Activated T-helper 17 cell treated with anti-CD3 and anti-CD28 coated beads, Interleukin-2, amount 50 U/mL, for 72 hours (primary cell): ENCODE data around the gene TPCN2. TPM values are rescaled to one million over a fixed set of nuclear protein-coding genes. Genes with fewer than 3 reads are reported as not detected.
A peak's percentile ranks its signal among the peaks of the same experiment; 100 is the strongest.
"Not testable (repeated sequence)": the region's sequence is repeated elsewhere in the genome, so short reads cannot be mapped to it uniquely, and the experiment has no call there.

Source experiments
- ATAC-seq: fragments of 150-1000 bp; cut with Tn5 transposase; replicated peaks from 2 replicates; pipeline ENCODE4 v1.10.0; 2021; ENCODE audit warnings: mild to moderate bottlenecking, moderate library complexity
- H3K27ac Mint-ChIP-seq: one replicate; pipeline ENCODE4 v1.8.0; 2022; ENCODE audit warnings: mixed read lengths
- H3K27me3 Mint-ChIP-seq: one replicate; pipeline ENCODE4 v1.8.0; 2022; ENCODE audit warnings: mixed read lengths
- H3K36me3 Mint-ChIP-seq: one replicate; pipeline ENCODE4 v1.8.0; 2022; ENCODE audit warnings: low read depth, mild to moderate bottlenecking, mixed read lengths
- H3K4me1 Mint-ChIP-seq: one replicate; pipeline ENCODE4 v1.8.0; 2022; ENCODE audit warnings: mixed read lengths
- H3K4me3 Mint-ChIP-seq: one replicate; pipeline ENCODE4 v1.8.0; 2022; ENCODE audit warnings: mild to moderate bottlenecking, mixed read lengths
- H3K9me3 Mint-ChIP-seq: one replicate; pipeline ENCODE4 v1.8.0; 2022; ENCODE audit warnings: mixed read lengths
- total RNA-seq, 2 donors: library from RNA; stranded (reverse); gene quantifications; one replicate each; pipeline ENCODE4 v1.2.3, GENCODE V29; 2022

TPCN2 gene
- total RNA-seq, 2 donors from 2014 or later = 12.8 to 15.9 TPM

DNA sequence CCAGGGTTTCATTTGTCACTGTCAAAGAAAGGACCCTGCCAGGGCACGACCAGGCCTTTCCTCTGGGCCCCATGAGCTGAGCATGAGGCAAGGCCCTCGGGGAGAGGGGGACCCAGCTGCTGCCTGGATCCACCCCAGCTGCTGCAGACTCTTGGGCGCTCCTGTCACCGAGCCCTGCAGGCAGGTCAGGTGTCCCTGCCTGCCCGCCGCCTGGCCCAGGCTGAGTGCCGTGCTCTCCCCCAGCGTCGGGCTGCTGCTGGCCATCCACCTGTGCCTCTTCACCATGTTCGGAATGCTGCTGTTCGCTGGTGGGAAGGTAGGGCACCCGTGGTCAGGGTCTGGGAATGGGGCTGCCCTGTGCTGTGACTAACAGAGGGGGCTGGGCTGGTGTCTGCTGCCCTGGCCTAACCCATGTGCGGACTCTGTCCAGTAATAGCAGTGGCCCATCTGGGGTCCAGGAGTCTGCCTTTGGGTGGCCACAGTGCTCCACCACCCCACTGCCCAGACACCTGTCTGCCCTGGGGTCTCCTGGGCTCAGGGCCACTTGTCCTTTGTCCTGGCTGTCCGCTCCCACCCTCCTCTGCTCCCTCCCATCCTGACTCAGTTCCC lies 15.0 kb downstream of the TPCN2 start:
- peaks cover 3% of the 10 kb centered on the region for H3K4me1 Mint-ChIP-seq
- H3K27ac Mint-ChIP-seq = no peak overlapping the region
- H3K27me3 Mint-ChIP-seq = no peaks in the 10 kb centered on the region
- H3K9me3 Mint-ChIP-seq = no peaks in the 10 kb centered on the region
- no peaks in the 10 kb centered on the region for H3K36me3 Mint-ChIP-seq
- ATAC-seq = no peak
- H3K4me3 Mint-ChIP-seq = no peak overlapping the region

DNA sequence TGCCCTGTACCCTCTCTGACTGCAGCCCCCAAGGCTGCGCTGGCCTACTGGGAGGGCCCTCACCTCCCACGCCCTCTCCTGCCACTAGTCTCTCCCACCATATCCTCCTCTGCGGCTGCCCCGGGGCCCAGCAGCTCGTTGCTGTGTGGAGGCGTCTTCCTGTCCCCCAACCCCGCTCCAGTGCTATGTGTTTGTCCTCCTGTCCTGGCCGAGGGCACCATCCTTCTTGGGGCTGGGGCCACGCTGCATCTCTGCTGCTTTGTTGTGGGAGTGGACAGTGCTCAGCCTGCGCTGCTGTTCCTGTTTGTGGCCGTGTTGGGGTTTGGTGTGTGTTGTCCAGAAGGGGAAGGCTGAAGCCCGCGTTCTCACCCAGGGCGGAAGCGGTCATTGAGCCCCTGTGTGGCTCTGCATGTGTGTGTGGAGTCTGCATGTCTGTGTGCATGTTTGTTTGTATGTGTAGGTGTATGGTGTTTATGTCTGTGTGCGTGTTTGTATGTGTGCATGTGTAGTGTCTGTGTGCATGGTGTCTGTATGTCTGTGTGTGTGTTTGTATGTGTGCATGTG lies 15.7 kb downstream of the TPCN2 start:
- ATAC-seq = no peak
- Mint-ChIP-seq H3K27me3 (no peaks in the 10 kb centered on the region), H3K27ac (no peak overlapping the region), H3K4me3 (no peak overlapping the region), H3K4me1 (peaks cover 3% of the 10 kb centered on the region), H3K36me3 (no peaks in the 10 kb centered on the region), H3K9me3 (no peaks in the 10 kb centered on the region)

DNA sequence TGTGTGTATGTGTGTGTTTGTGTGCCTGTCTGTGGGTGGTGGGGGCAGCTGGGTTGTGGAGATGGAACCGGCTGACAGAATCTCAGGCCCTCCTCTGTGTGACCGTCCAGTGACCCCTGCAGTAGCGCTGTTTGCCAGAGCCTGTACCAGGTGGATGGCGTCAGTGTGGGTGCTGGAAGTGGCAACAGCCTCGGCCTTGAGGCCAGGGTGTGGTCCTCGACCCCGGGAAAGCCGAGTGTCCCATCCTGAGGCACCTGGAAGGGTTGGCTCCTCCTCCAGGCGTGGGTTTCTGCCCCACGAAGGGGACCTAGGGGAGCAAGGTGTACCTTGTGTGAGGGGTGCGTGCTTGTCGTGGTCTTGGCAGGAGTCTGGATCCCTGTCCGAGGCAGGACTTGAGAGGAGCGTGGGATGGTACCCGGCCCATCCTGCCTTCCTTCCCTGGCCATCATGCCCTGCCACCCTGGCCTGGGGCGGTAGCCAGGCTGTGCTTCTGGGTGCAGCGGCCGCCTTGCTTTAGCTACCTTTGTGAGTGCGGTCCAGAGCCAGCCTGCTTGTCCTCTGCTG lies 16.5 kb downstream of the TPCN2 start:
- no peak for ATAC-seq
- no peaks in the 10 kb centered on the region for H3K9me3 Mint-ChIP-seq
- H3K4me1 Mint-ChIP-seq = peaks cover 3% of the 10 kb centered on the region
- no peak overlapping the region for H3K4me3 Mint-ChIP-seq
- peaks cover 4% of the 10 kb centered on the region for H3K36me3 Mint-ChIP-seq
- H3K27ac Mint-ChIP-seq = no peak overlapping the region
- H3K27me3 Mint-ChIP-seq = no peaks in the 10 kb centered on the region

DNA sequence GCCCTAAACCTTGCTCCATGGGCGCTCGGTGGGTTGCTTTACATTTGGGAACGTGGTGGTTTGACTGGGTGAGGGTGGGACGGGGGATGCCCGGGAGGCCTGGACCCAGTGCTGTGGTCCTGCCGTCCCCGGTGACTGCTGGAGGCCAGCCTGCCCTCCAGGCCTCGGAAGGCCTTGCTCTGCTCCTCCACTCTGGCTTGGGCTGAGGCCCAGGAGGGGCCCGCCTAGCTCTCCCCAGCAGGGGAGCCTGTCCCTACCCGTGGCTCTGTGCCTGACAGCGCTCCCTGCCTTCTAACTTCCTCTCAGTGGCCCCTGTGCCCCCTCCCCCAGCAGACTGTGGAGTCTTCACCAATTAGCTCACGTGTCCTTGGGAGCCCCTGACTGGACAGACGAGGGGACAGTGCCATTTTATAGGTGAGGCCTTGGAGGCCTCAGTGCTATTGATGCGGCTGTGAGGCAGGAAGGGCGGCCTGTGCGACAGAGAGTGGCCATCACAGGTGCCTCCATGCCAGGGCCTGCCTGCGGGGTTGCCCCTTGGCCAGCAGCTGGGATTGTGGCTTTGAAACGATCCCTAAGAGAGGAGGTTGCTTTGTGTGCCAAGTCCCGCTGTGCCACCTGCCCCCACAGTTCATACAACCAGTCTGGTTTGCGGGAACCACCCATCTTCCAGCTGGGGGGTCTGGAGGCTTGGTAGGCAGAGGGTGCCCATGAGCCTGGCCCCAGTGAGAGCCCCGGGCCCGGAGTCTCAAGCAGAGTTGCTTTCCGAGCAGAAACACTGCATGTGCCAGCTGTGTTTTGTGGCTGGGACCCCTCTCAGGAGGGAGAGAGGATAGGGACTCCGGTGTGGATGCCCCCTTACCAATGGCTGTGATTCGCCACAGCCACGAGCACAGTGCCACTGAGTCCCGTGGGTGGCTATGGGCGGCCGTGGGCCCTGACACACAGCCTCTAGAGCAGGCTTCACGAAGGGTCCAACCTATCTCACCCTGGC lies 17.7 kb downstream of the TPCN2 start:
- no peak overlapping the region for H3K4me3 Mint-ChIP-seq
- peaks cover 8% of the 10 kb centered on the region for H3K36me3 Mint-ChIP-seq
- ATAC-seq = no peak
- no peaks in the 10 kb centered on the region for H3K9me3 Mint-ChIP-seq
- H3K27me3 Mint-ChIP-seq = no peaks in the 10 kb centered on the region
- peaks cover 3% of the 10 kb centered on the region for H3K4me1 Mint-ChIP-seq
- H3K27ac Mint-ChIP-seq = no peak overlapping the region

DNA sequence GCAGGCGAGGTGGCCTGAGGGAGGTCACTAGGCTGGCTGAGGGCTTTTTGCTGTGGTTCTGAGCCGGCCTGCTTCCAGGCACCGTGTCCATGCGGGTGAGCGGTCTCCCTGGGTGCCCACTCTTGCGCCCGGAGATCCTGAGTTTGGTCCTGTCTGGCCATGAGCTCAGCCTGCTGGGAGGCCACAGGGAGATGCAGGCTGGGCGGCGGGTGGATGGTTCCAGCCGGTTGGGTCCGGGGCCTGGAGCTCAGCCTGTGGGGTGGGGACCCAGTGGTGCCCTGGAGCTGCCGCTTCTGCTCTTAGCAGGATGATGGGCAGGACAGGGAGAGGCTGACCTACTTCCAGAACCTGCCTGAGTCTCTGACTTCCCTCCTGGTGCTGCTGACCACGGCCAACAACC lies 18.5 kb downstream of the TPCN2 start:
- no peak for ATAC-seq
- H3K9me3 Mint-ChIP-seq = no peaks in the 10 kb centered on the region
- H3K27me3 Mint-ChIP-seq = no peaks in the 10 kb centered on the region
- no peak overlapping the region for H3K4me3 Mint-ChIP-seq
- H3K27ac Mint-ChIP-seq = no peak overlapping the region
- H3K4me1 Mint-ChIP-seq = no peaks in the 10 kb centered on the region
- H3K36me3 Mint-ChIP-seq = peaks cover 8% of the 10 kb centered on the region

DNA sequence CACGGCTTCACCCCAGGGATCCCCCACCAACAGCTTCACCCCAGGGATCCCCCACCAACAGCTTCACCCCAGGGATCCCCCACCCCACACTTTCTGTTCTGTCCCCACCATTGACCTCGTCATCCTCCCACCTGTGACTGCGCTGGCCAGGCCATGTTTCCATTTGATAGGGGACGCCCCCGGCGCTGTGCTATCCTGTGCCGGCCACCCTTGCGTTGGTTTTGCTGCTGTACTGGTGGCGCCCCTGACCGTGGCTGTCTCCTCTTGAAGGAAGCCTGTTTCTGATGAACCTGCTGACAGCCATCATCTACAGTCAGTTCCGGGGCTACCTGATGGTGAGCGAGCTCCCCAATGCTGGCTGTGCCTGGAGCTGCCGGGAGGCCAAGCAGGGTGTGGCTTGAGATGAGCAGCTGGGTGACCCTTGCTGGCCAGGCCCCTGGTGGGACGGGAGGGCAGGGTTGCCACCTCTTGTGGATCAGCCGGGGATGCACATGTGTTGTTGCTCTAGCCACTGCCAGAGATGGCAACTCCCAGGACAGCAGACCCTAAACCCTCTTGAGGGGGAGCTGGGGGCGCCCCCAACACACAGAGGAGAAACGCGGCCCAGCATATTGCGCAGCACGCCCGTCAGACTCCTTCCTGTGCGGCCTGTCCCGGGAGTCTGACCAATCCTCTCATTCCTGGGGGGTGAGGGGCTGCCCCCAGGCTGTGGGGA lies 22.5 kb downstream of the TPCN2 start:
- ATAC-seq = no peak
- Mint-ChIP-seq H3K36me3 (peaks cover 8% of the 10 kb centered on the region), H3K9me3 (no peaks in the 10 kb centered on the region), H3K27ac (no peak overlapping the region), H3K4me3 (no peak overlapping the region), H3K27me3 (no peaks in the 10 kb centered on the region), H3K4me1 (no peaks in the 10 kb centered on the region)

DNA sequence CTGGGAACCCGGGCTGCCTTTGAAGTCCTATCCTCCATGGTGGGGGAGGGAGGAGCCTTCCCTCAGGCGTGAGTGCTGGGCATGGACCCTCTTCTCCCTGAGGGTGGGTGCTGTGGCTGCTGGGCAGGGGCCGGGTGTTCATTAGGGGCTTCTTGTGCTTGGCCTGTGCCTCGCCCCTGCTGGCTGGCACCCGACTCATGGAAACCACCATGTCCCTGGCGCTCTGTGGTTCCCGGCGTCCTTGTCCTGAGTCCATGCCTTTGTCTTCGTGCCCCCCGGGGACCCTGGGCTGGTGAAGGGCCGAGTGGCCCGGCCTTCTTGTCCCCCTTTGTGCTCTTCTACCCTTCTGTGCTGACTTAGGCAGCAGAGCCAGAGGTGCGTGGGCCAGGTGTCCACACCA lies 23.2 kb downstream of the TPCN2 start:
- no peaks in the 10 kb centered on the region for H3K27me3 Mint-ChIP-seq
- no peak for ATAC-seq
- no peaks in the 10 kb centered on the region for H3K4me1 Mint-ChIP-seq
- H3K9me3 Mint-ChIP-seq = no peaks in the 10 kb centered on the region
- H3K27ac Mint-ChIP-seq = no peak overlapping the region
- peaks cover 8% of the 10 kb centered on the region for H3K36me3 Mint-ChIP-seq
- no peak overlapping the region for H3K4me3 Mint-ChIP-seq

DNA sequence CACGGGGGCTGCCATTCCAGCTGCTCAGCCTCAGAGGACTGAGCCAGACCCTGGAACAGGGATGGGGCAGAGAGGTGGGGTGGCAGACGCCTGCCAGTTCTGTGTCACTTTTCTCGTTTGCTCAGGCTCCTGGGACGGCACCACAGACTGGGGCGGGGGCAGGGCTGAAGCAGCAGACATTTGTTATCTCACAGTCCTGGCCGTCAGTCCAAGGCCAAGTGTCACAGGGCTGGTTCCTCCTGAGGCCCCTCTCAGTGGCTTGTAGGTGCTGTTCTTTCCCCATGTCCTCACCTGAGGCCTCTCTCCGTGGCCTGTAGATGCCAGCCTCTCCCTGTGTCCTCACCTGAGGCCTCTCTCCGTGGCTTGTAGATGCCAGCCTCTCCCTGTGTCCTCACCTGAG lies 24.7 kb downstream of the TPCN2 start:
- Mint-ChIP-seq H3K4me3 (no peak overlapping the region), H3K27ac (no peak overlapping the region), H3K36me3 (peaks cover 8% of the 10 kb centered on the region), H3K27me3 (no peaks in the 10 kb centered on the region), H3K4me1 (no peaks in the 10 kb centered on the region), H3K9me3 (no peaks in the 10 kb centered on the region)
- ATAC-seq = no peak

DNA sequence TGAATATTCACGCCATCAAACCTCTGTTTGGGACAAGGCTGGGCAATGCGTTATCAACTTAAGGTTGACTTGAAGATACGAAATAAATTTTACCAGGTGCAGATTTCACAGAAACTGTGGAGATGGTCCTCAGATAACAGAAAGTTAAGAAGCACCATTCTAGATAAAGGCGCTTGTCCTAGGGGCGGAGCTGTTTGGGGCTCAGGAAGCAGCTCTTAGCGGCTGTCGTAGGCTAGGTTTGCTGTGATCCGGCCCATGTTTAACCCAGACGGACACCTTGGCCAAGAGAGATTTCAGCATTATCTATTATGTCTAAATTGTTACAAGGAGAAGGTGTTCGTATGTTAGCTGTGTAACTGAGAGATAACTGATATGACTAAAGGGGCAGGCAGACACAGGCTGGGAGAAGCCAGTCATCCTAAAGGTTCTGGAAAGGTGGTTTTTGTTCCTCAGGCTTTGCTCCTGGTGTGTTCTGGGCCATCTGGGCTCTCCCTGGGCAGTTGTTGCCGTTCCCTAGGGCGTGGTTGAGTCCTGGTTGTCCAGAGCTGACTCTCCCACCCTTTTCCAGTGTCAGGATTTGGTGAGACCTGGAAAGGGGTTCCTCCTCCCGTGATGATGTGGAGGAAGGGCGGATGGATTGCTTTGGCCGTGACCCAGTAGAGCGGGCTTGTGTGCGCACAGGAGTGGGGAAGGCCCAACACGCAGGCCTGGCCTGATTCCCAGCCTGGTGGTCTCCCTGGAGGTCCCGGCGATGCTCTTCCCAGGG lies 25.8 kb downstream of the TPCN2 start:
- ATAC-seq = no peak
- no peaks in the 10 kb centered on the region for H3K4me1 Mint-ChIP-seq
- H3K9me3 Mint-ChIP-seq = no peaks in the 10 kb centered on the region
- H3K36me3 Mint-ChIP-seq = peaks cover 8% of the 10 kb centered on the region
- no peak overlapping the region for H3K4me3 Mint-ChIP-seq
- H3K27me3 Mint-ChIP-seq = no peaks in the 10 kb centered on the region
- H3K27ac Mint-ChIP-seq = no peak overlapping the region

DNA sequence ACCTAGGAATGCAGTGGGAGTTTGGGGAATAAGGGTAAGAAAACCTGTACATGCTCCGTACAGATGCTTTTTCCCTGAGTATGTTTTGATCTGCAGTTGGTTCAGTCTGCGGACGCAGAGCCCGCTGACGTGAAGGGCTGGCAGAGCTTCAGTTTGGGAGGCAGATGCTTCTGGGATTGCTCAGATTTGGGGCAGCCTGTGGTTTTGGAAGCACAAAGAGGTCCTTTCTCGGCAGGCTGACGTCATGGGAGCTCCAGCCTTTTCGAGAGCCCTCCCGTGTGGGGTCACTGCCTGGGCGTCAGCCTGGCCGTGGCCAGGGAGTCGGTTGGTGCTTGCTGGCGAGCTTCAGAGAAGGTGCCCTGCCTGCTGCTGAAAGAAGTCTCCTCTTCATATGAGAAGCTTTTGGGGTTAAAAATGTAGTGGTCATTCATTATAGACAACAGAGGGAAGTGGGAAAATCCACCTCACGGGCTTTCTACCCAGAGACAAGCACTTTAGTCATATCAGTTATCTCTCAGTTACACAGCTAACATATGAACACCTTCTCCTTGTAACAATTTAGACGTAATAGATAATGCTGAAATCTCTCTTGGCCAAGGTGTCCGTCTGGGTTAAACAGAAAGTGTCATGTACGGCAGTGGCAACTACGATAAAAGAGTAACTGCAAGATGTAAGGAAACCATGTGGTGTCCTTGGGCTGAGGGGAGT lies 26.8 kb downstream of the TPCN2 start:
- Mint-ChIP-seq H3K4me1 (no peaks in the 10 kb centered on the region), H3K27me3 (no peaks in the 10 kb centered on the region), H3K4me3 (no peak overlapping the region), H3K36me3 (peaks cover under 1% of the 10 kb centered on the region), H3K27ac (peak overlapping the region; percentile 1), H3K9me3 (no peaks in the 10 kb centered on the region)
- ATAC-seq = no peak

DNA sequence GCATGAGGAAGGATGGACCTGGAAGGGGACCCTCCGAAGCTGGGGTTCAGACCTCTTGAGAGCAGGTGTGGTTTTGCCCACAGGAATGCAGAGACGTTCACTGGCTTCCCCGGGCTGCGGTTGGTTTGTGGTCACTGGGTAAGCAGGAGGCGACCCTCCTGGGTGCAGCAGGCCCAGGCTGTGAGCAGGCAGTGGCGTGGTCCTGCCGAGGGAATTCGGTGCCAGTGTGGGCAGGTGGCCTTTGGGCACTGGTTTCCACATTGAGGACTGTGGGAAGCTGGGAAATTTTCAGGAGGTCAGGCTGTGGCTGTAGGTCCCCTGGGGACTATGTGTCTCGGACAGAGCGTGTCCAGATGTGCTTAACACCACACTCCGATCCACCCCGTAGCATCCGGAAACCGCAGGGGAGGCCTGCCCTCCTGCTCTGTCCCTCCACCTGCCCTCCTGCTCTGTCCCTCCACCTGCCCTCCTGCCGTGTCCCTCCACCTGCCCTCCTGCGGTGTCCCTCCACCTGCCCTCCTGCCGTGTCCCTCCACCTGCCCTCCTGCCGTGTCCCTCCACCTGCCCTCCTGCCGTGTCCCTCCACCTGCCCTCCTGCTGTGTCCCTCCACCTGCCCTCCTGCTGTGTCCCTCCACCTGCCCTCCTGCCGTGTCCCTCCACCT lies 27.5 kb downstream of the TPCN2 start:
- H3K9me3 Mint-ChIP-seq = no peaks in the 10 kb centered on the region
- H3K4me1 Mint-ChIP-seq = no peaks in the 10 kb centered on the region
- no peak for ATAC-seq
- no peak overlapping the region for H3K27ac Mint-ChIP-seq
- no peak overlapping the region for H3K4me3 Mint-ChIP-seq
- H3K36me3 Mint-ChIP-seq = no peaks in the 10 kb centered on the region
- no peaks in the 10 kb centered on the region for H3K27me3 Mint-ChIP-seq

DNA sequence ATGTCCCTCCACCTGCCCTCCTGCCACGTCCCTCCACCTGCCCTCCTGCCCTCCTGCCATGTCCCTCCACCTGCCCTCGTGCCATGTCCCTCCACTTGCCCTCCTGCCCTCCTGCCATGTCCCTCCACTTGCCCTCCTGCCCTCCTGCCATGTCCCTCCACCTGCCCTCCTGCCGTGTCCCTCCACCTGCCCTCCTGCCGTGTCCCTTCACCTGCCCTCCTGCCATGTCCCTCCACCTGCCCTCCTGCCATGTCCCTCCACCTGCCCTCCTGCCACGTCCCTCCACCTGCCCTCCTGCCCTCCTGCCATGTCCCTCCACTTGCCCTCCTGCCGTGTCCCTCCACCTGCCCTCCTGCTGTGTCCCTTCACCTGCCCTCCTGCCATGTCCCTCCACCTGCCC lies 28.2 kb downstream of the TPCN2 start:
- not testable (repeated sequence) for ATAC-seq, H3K27me3 Mint-ChIP-seq, H3K4me1 Mint-ChIP-seq, H3K27ac Mint-ChIP-seq, H3K36me3 Mint-ChIP-seq, H3K4me3 Mint-ChIP-seq, H3K9me3 Mint-ChIP-seq

DNA sequence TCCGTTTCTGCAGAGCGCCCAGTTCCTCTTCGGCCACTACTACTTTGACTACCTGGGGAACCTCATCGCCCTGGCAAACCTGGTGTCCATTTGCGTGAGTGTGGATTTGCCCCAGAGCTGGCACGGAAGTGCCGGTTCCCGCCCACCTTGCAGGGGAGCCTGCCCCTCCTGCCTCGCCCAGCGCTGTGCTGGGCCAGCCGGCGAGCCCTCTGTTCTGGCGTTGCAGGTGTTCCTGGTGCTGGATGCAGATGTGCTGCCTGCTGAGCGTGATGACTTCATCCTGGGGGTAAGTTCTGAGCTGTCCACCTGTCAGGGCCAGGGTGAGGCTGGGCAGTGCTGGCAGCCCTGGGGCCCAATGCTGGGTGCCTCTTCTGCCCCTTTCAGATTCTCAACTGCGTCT lies 29.8 kb downstream of the TPCN2 start:
- no peaks in the 10 kb centered on the region for H3K36me3 Mint-ChIP-seq
- no peak for ATAC-seq
- H3K27me3 Mint-ChIP-seq = no peaks in the 10 kb centered on the region
- H3K4me3 Mint-ChIP-seq = no peak overlapping the region
- H3K9me3 Mint-ChIP-seq = no peaks in the 10 kb centered on the region
- H3K4me1 Mint-ChIP-seq = no peaks in the 10 kb centered on the region
- H3K27ac Mint-ChIP-seq = no peak overlapping the region
